ENCODE data around the gene TMEM200A. TPM values are rescaled to one million over a fixed set of nuclear protein-coding genes. Genes with fewer than 3 reads are reported as not detected.

Gene TMEM200A
- polyA plus RNA-seq, 1 donor from 2014 or later = 31.3 TPM

GRCh38 chr6:130417951-130418350 is 52.1 kb downstream of the TMEM200A start:
- Histone ChIP-seq H3K4me2 (ENCODE audit: low read length) (no peak overlapping the region), H4K20me1 (ENCODE audit: insufficient read depth) (no peaks in the 10 kb centered on the region), H3K27ac (ENCODE audit: low read length) (no peak overlapping the region), H3K79me2 (replicated peaks; ENCODE audit: insufficient read depth, low read length) (no peaks in the 10 kb centered on the region), H2AFZ (ENCODE audit: low read depth, low read length) (no peak overlapping the region), H3K9ac (ENCODE audit: low read length) (no peak overlapping the region), H3K4me3 (ENCODE audit: low read length) (no peak overlapping the region), H3K27me3 (ENCODE audit: insufficient read depth, low read depth, low read length) (no peaks in the 10 kb centered on the region), H3F3A (ENCODE audit: insufficient read depth, low read length, poor library complexity, severe bottlenecking) (peaks cover 2% of the 10 kb centered on the region), H3K36me3 (ENCODE audit: insufficient read depth, low read length) (no peaks in the 10 kb centered on the region), H3K9me3 (ENCODE audit: low read length) (no peaks in the 10 kb centered on the region), H3K9me2 (ENCODE audit: insufficient read depth, low read length) (no peaks in the 10 kb centered on the region)
- no peak for TF ChIP-seq SMC3 (conservative IDR thresholded peaks at IDR 0.05; ENCODE audit: poor library complexity)
- TF ChIP-seq EZH2 (IDR thresholded peaks at IDR 0.05; ENCODE audit: borderline replicate concordance, insufficient read depth, low read length, poor library complexity, severe bottlenecking) = no peak
- no peak for TF ChIP-seq RAD21 (conservative IDR thresholded peaks at IDR 0.05)
- TF ChIP-seq POLR2AphosphoS5 (IDR thresholded peaks at IDR 0.05) = no peak
- TF ChIP-seq REST (IDR thresholded peaks at IDR 0.05; ENCODE audit: borderline replicate concordance) = no peak
- TF ChIP-seq MXI1 (conservative IDR thresholded peaks at IDR 0.05; ENCODE audit: poor library complexity, severe bottlenecking) = no peak
- no peak for TF ChIP-seq EP300 (conservative IDR thresholded peaks at IDR 0.05; ENCODE audit: poor library complexity, severe bottlenecking)
- TF ChIP-seq TAF1 (IDR thresholded peaks at IDR 0.05; ENCODE audit: low read depth) = no peak
- TF ChIP-seq CTCF (IDR thresholded peaks at IDR 0.05; ENCODE audit: poor library complexity, severe bottlenecking) = no peak

- H3K27ac ChIP-seq (ENCODE audit: low read length) = no peak overlapping the region
- no peaks in the 10 kb centered on the region for H3K27me3 ChIP-seq (ENCODE audit: insufficient read depth, low read depth, low read length)
- no peaks in the 10 kb centered on the region for H3K9me3 ChIP-seq (ENCODE audit: low read length)
- no peak overlapping the region for H3K4me3 ChIP-seq (ENCODE audit: low read length)
- H2AFZ ChIP-seq (ENCODE audit: low read depth, low read length) = no peak overlapping the region
- no peak for TF ChIP-seq EP300 (conservative IDR thresholded peaks at IDR 0.05; ENCODE audit: poor library complexity, severe bottlenecking)
- no peak for TF ChIP-seq TAF1 (IDR thresholded peaks at IDR 0.05; ENCODE audit: low read depth)
- no peak for TF ChIP-seq MXI1 (conservative IDR thresholded peaks at IDR 0.05; ENCODE audit: poor library complexity, severe bottlenecking)
- TF ChIP-seq EZH2 (IDR thresholded peaks at IDR 0.05; ENCODE audit: borderline replicate concordance, insufficient read depth, low read length, poor library complexity, severe bottlenecking) = no peak
- no peak for TF ChIP-seq POLR2AphosphoS5 (IDR thresholded peaks at IDR 0.05)
- TF ChIP-seq SMC3 (conservative IDR thresholded peaks at IDR 0.05; ENCODE audit: poor library complexity) = no peak
- TF ChIP-seq REST (IDR thresholded peaks at IDR 0.05; ENCODE audit: borderline replicate concordance) = no peak
- no peak for TF ChIP-seq CTCF (IDR thresholded peaks at IDR 0.05; ENCODE audit: poor library complexity, severe bottlenecking)
- TF ChIP-seq RAD21 (conservative IDR thresholded peaks at IDR 0.05) = no peak
- H3K9me2 ChIP-seq (ENCODE audit: insufficient read depth, low read length) = no peaks in the 10 kb centered on the region
- H3F3A ChIP-seq (ENCODE audit: insufficient read depth, low read length, poor library complexity, severe bottlenecking) = peaks cover 2% of the 10 kb centered on the region
- no peaks in the 10 kb centered on the region for H3K36me3 ChIP-seq (ENCODE audit: insufficient read depth, low read length)
- no peak overlapping the region for H3K4me2 ChIP-seq (ENCODE audit: low read length)
- no peaks in the 10 kb centered on the region for H3K79me2 ChIP-seq (replicated peaks; ENCODE audit: insufficient read depth, low read length)
- no peaks in the 10 kb centered on the region for H4K20me1 ChIP-seq (ENCODE audit: insufficient read depth)
- H3K9ac ChIP-seq (ENCODE audit: low read length) = no peak overlapping the region
These were observed 55.1 kb downstream of the TMEM200A start for GRCh38 chr6:130420911-130421310.

Data from neural cell (in vitro differentiated cells).